Measurements from ENCODE around the gene CYP1A2.

GRCh38 chr15:74779162-74779648 lies 30.6 kb downstream of the CYP1A2 start:
- no peak for TF ChIP-seq CTCF (IDR thresholded peaks at IDR 0.05; ENCODE audit: borderline replicate concordance, extremely low read depth, low read length, poor library complexity, severe bottlenecking)
- no peak for TF ChIP-seq EZH2 (IDR thresholded peaks at IDR 0.05; ENCODE audit: borderline replicate concordance, low read depth, low read length, severe bottlenecking)

Data from DND-41 (cell line).